Peyer's patch (tissue), 4 donors: ENCODE data around the gene CHST5. TPM values are rescaled to one million over a fixed set of nuclear protein-coding genes. Genes with fewer than 3 reads are reported as not detected.
"Not testable (repeated sequence)": the region's sequence is repeated elsewhere in the genome, so short reads cannot be mapped to it uniquely, and the experiment has no call there.

ENCODE experiments used
- DNase-seq, 3 donors: peaks; one replicate each; pipeline ENCODE4 v3.0.0-alpha.2; 2017 to 2019
- H3K27ac ChIP-seq, 4 donors: fragments of 200-600 bp; sonication (generic); one replicate each; pipeline ENCODE4 v1.5.1; 2016 to 2019
- H3K27me3 ChIP-seq, 2 donors: fragments of 200-600 bp; sonication (generic); one replicate each; pipeline ENCODE4 v1.5.1; 2019
- H3K36me3 ChIP-seq, 3 donors: fragments of 200-600 bp; sonication (generic); one replicate each; pipeline ENCODE4 v1.5.1; 2016 to 2019
- H3K4me1 ChIP-seq, 4 donors: fragments of 200-600 bp; sonication (generic); one replicate each; pipeline ENCODE4 v1.5.1; 2016 to 2019
- H3K4me3 ChIP-seq, 4 donors: fragments of 200-600 bp; sonication (generic); 1 replicate in 3 of 4; 2 replicates in 1 of 4; pipeline ENCODE4 v1.5.1; 2016 to 2019; ENCODE audit warnings: mild to moderate bottlenecking in 1 of 4
- H3K9me3 ChIP-seq, 4 donors: fragments of 200-600 bp; sonication (generic); one replicate each; pipeline ENCODE4 v1.5.1; 2016 to 2019; ENCODE audit warnings: mild to moderate bottlenecking in 1 of 4
- POLR2A ChIP-seq, 2 donors: fragments of 450-650 bp; IDR thresholded peaks; one replicate each; pipeline ENCODE4 v1.5.1; 2017; ENCODE audit warnings: antibody characterized with exemption in 2 of 2, mild to moderate bottlenecking in 2 of 2, moderate library complexity in 2 of 2
- total RNA-seq, 4 donors: library from RNA; depleted of rRNA; stranded (reverse); fragments of >200 nt; gene quantifications; one replicate each; pipeline ENCODE4 v1.1.0, GENCODE V29; 2016
- TF ChIP-seq, protein P1 (sequence below), 6 experiments: fragments of 450-650 bp in 4 of 6; fragments of 200-600 bp in 2 of 6; sonication (generic) in 1 of 6; IDR thresholded peaks; one replicate each; pipeline ENCODE4 v1.5.1; 2017 to 2019; ENCODE audit warnings: antibody characterized with exemption in 6 of 6, mild to moderate bottlenecking in 3 of 6, moderate library complexity in 1 of 6

CHST5 gene
- total RNA-seq, 4 donors from 2014 or later = 5.8 to 160 (median 75.8) TPM

DNA sequence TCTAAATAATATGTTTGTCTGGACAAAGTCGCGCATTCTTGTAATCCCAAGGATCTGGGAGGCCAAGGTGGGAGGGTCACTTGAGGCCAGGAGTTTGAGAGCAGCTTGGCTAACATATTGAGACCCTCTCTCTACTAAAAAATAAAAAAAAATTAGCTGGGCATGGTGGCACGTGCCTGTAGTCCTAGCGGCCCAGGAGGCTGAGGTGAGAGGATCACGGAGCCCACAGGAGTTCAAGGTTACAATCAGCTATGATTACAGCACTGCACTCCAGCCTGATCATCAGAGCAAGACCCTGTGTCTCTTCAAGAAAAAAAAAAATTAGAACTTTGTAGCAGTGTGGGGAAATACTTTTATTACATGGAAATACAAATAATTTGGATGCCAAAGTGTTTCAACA lies 34.5 kb downstream of the CHST5 start:
- no peak for DNase-seq
- peak overlapping the region in 1 of 4 donors; percentile 26 for H3K27ac ChIP-seq
- no peaks in the 10 kb centered on the region for H3K27me3 ChIP-seq
- H3K4me3 ChIP-seq = no peak overlapping the region
- TF ChIP-seq, protein P1, sequence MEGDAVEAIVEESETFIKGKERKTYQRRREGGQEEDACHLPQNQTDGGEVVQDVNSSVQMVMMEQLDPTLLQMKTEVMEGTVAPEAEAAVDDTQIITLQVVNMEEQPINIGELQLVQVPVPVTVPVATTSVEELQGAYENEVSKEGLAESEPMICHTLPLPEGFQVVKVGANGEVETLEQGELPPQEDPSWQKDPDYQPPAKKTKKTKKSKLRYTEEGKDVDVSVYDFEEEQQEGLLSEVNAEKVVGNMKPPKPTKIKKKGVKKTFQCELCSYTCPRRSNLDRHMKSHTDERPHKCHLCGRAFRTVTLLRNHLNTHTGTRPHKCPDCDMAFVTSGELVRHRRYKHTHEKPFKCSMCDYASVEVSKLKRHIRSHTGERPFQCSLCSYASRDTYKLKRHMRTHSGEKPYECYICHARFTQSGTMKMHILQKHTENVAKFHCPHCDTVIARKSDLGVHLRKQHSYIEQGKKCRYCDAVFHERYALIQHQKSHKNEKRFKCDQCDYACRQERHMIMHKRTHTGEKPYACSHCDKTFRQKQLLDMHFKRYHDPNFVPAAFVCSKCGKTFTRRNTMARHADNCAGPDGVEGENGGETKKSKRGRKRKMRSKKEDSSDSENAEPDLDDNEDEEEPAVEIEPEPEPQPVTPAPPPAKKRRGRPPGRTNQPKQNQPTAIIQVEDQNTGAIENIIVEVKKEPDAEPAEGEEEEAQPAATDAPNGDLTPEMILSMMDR (IDR thresholded peaks at IDR 0.05) = no peak
- TF ChIP-seq POLR2A (IDR thresholded peaks at IDR 0.05) = no peak
- H3K36me3 ChIP-seq = no peaks in the 10 kb centered on the region
- H3K4me1 ChIP-seq = no peaks in the 10 kb centered on the region
- H3K9me3 ChIP-seq = no peaks in the 10 kb centered on the region

DNA sequence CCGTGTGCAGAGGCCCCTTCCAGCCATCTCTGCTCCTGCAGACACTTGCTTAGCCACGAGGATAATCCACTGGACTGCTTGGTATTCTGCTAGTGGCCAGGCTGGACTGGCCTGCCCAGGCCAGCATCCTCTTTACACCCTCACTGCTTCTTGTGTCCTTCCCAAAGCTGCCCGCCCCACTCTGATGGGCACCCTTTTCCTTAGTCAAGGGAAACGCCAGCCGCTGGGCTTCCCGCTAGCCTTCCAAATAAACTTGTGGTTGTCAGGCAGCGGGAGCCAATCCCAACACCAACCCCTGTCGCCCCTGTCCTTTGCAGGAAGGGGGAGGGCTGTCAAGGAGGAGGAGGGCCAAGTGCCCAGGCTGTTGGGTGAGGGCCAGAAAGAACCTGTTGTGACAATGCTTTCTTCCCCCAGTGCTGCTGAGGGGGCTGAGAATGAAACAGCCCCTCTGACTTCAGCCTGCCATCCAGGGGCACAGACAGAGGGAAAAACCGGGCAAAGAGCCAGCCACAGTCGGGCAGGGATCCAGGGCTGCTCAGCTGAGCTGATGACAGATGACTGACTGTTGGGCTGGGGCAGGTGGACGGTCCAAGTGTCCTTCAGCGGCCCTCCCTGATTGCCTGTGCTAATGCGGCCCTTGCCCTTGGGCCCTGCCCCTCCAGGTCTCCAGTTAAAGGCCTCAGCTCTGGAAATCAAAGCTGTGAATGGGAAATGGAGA lies 37.1 kb downstream of the CHST5 start:
- DNase-seq = peak in 2 of 3 donors; percentile 70 to 78
- not testable (repeated sequence) for H3K36me3 ChIP-seq, H3K27me3 ChIP-seq, H3K4me3 ChIP-seq, H3K27ac ChIP-seq, H3K9me3 ChIP-seq
- H3K4me1 ChIP-seq = peaks cover 0 to 15% (median 6%) of the 10 kb centered on the region in 4 donors

- Histone ChIP-seq H3K27me3 (no peaks in the 10 kb centered on the region), H3K27ac (no peak overlapping the region), H3K4me3 (no peak overlapping the region), H3K36me3 (no peaks in the 10 kb centered on the region), H3K9me3 (no peaks in the 10 kb centered on the region), H3K4me1 (peaks cover 0 to 15% (median 6%) of the 10 kb centered on the region in 4 donors)
- no peak for DNase-seq
- no peak for TF ChIP-seq POLR2A (IDR thresholded peaks at IDR 0.05)
- TF ChIP-seq, protein P1 (IDR thresholded peaks at IDR 0.05) = no peak
These were observed 38.4 kb downstream of the CHST5 start for GRCh38 chr16:75497558-75497957.

- Histone ChIP-seq H3K36me3 (no peaks in the 10 kb centered on the region), H3K4me1 (peaks cover 0 to 19% (median 6%) of the 10 kb centered on the region in 4 donors), H3K4me3 (peak within 1 kb of the TSS; percentile 12 to 44 (median 38)), H3K27ac (no peak within 1 kb of the TSS), H3K9me3 (no peaks in the 10 kb centered on the region), H3K27me3 (no peaks in the 10 kb centered on the region)
- DNase-seq = peak in 1 of 3 donors; percentile 65
- TF ChIP-seq POLR2A (IDR thresholded peaks at IDR 0.05) = no peak
- TF ChIP-seq, protein P1 (IDR thresholded peaks at IDR 0.05) = no peak
These were observed 40.7 kb downstream of the CHST5 start, which contains the start of gene CHST6 for GRCh38 chr16:75495076-75495674. Gene CHST6, minus strand, starts transcription at chr16:75495441. Its CDS starts 15,613 bp downstream, at chr16:75479828.

GRCh38 chr16:75494661-75495075 lies 41.2 kb downstream of the CHST5 start:
- Histone ChIP-seq H3K36me3 (no peaks in the 10 kb centered on the region), H3K27me3 (no peaks in the 10 kb centered on the region), H3K4me1 (peaks cover 0 to 19% (median 6%) of the 10 kb centered on the region in 4 donors), H3K4me3 (peak overlapping the region; percentile 12 to 44 (median 38)), H3K9me3 (no peaks in the 10 kb centered on the region), H3K27ac (no peak overlapping the region)
- no peak for TF ChIP-seq POLR2A (IDR thresholded peaks at IDR 0.05)
- TF ChIP-seq, protein P1 (IDR thresholded peaks at IDR 0.05) = no peak
- no peak for DNase-seq

DNA sequence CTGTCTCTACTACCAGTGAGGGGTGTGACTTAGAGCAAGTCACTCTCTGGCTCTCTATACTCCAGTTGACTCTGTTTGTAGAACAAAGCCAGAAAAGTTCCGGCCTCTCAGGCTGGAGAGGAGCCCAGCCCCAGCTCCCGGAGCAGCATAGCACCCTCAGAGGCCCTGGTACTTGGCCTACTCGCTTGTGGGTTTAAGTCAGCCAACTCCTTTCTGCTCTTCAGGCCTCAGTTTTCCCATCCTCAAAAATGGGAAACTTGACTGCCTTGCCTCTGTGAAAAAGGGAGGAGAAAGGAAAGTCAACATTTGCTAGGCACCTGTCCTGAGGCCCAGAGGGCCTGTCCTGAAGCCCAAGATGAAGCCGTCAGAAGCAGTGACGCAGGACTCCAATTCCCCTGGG lies 41.7 kb downstream of the CHST5 start:
- H3K27ac ChIP-seq = no peak overlapping the region
- TF ChIP-seq, protein P1 (IDR thresholded peaks at IDR 0.05) = no peak
- no peak for TF ChIP-seq POLR2A (IDR thresholded peaks at IDR 0.05)
- H3K36me3 ChIP-seq = no peaks in the 10 kb centered on the region
- H3K9me3 ChIP-seq = no peaks in the 10 kb centered on the region
- H3K27me3 ChIP-seq = no peaks in the 10 kb centered on the region
- H3K4me1 ChIP-seq = peaks cover 0 to 19% (median 6%) of the 10 kb centered on the region in 4 donors
- no peak for DNase-seq
- H3K4me3 ChIP-seq = peak overlapping the region in 1 of 4 donors; percentile 44
